OCI-LY1 (cell line): ENCODE data around the gene CLDN20.

Experiments used
- H2AFZ ChIP-seq: fragments of 200-600 bp; sonication (generic), shearing (Covaris generic); 2 replicates; pipeline ENCODE4 v1.6.0; 2014; ENCODE audit warnings: antibody characterized with exemption, mild to moderate bottlenecking, low read length
- H3F3A ChIP-seq: fragments of 200-600 bp; sonication (generic), shearing (Covaris generic); 2 replicates; pipeline ENCODE4 v1.6.0; 2014; ENCODE audit warnings: mild to moderate bottlenecking, antibody characterized with exemption, low read length, moderate library complexity; ENCODE audit not compliant: insufficient read depth
- H3K27ac ChIP-seq: fragments of 200-600 bp; sonication (generic); 2 replicates; pipeline ENCODE4 v1.5.1; 2014; ENCODE audit warnings: low read length, mixed run types, mild to moderate bottlenecking, low read depth; ENCODE audit not compliant: poor library complexity, severe bottlenecking
- H3K27me3 ChIP-seq: fragments of 200-600 bp; sonication (generic); 2 replicates; pipeline ENCODE4 v1.6.0; 2014; ENCODE audit warnings: antibody characterized with exemption, mild to moderate bottlenecking, low read length, moderate library complexity; ENCODE audit not compliant: insufficient read depth
- H3K36me3 ChIP-seq: fragments of 200-600 bp; sonication (generic); 2 replicates; pipeline ENCODE4 v1.6.1; 2014; ENCODE audit warnings: mild to moderate bottlenecking, antibody characterized with exemption, low read length, moderate library complexity, mixed read lengths; ENCODE audit not compliant: insufficient read depth
- H3K4me1 ChIP-seq: fragments of 200-600 bp; sonication (generic); 2 replicates; pipeline ENCODE4 v1.5.1; 2014; ENCODE audit warnings: mild to moderate bottlenecking, low read length, moderate library complexity; ENCODE audit not compliant: insufficient read depth, severe bottlenecking
- H3K4me2 ChIP-seq: fragments of 200-600 bp; sonication (generic), shearing (Covaris generic); 2 replicates; pipeline ENCODE4 v1.6.1; 2014; ENCODE audit warnings: low read length
- H3K4me3 ChIP-seq: fragments of 200-600 bp; sonication (generic); 2 replicates; pipeline ENCODE4 v1.5.1; 2014; ENCODE audit warnings: low read length, low read depth, mild to moderate bottlenecking, mixed read lengths; ENCODE audit not compliant: poor library complexity, severe bottlenecking
- H3K79me2 ChIP-seq: fragments of 200-600 bp; shearing (Covaris generic); 2 replicates; pipeline ENCODE4 v1.6.1; 2016; ENCODE audit warnings: mixed run types, low read length, mixed read lengths; ENCODE audit not compliant: insufficient read depth
- H3K9ac ChIP-seq: fragments of 200-600 bp; sonication (generic), shearing (Covaris generic); 2 replicates; pipeline ENCODE4 v1.6.1; 2014; ENCODE audit warnings: mild to moderate bottlenecking, low read length, mixed read lengths
- H3K9me2 ChIP-seq: fragments of 200-600 bp; sonication (generic), shearing (Covaris generic); 2 replicates; pipeline ENCODE4 v1.6.1; 2014; ENCODE audit warnings: low read depth, mild to moderate bottlenecking, low read length, mixed read lengths
- H3K9me3 ChIP-seq: fragments of 200-600 bp; shearing (Covaris generic); 2 replicates; pipeline ENCODE4 v1.6.1; 2014; ENCODE audit warnings: low read length, mixed read lengths
- H4K20me1 ChIP-seq: fragments of 200-600 bp; sonication (generic), shearing (Covaris generic); 2 replicates; pipeline ENCODE4 v1.6.0; 2016; ENCODE audit warnings: mild to moderate bottlenecking, low read length; ENCODE audit not compliant: insufficient read depth
- EZH2 ChIP-seq: fragments of 200-600 bp; sonication (generic), shearing (Covaris generic); IDR thresholded peaks from 2 replicates; pipeline ENCODE4 v1.8.0; 2017; ENCODE audit warnings: borderline replicate concordance, mixed run types, mild to moderate bottlenecking, antibody characterized with exemption, low read length, moderate library complexity, mixed read lengths
- TF ChIP-seq, protein P1 (sequence below): fragments of 200-600 bp; sonication (generic), shearing (Covaris generic); IDR thresholded peaks from 2 replicates; pipeline ENCODE4 v1.5.1; 2017; ENCODE audit warnings: mild to moderate bottlenecking, antibody characterized with exemption, low read length, moderate library complexity, mixed read lengths

The CLDN20 gene

GRCh38 chr6:155234167-155234566 is 29.6 kb upstream of the CLDN20 start:
- H4K20me1 ChIP-seq: no peaks in the 10 kb centered on the region
- no peak overlapping the region for H3K4me3 ChIP-seq
- no peak overlapping the region for H3K9ac ChIP-seq
- no peaks in the 10 kb centered on the region for H3K4me1 ChIP-seq
- H3F3A ChIP-seq: no peaks in the 10 kb centered on the region
- TF ChIP-seq, protein P1, sequence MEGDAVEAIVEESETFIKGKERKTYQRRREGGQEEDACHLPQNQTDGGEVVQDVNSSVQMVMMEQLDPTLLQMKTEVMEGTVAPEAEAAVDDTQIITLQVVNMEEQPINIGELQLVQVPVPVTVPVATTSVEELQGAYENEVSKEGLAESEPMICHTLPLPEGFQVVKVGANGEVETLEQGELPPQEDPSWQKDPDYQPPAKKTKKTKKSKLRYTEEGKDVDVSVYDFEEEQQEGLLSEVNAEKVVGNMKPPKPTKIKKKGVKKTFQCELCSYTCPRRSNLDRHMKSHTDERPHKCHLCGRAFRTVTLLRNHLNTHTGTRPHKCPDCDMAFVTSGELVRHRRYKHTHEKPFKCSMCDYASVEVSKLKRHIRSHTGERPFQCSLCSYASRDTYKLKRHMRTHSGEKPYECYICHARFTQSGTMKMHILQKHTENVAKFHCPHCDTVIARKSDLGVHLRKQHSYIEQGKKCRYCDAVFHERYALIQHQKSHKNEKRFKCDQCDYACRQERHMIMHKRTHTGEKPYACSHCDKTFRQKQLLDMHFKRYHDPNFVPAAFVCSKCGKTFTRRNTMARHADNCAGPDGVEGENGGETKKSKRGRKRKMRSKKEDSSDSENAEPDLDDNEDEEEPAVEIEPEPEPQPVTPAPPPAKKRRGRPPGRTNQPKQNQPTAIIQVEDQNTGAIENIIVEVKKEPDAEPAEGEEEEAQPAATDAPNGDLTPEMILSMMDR: no peak
- no peak for TF ChIP-seq EZH2
- H3K36me3 ChIP-seq: no peaks in the 10 kb centered on the region
- no peak overlapping the region for H3K27ac ChIP-seq
- H3K27me3 ChIP-seq: no peaks in the 10 kb centered on the region
- no peaks in the 10 kb centered on the region for H3K9me2 ChIP-seq
- no peaks in the 10 kb centered on the region; the same call in 1 of the 2 replicates for H3K9me3 ChIP-seq
- no peaks in the 10 kb centered on the region for H3K79me2 ChIP-seq
- H3K4me2 ChIP-seq: no peak overlapping the region
- H2AFZ ChIP-seq: no peak overlapping the region

DNA sequence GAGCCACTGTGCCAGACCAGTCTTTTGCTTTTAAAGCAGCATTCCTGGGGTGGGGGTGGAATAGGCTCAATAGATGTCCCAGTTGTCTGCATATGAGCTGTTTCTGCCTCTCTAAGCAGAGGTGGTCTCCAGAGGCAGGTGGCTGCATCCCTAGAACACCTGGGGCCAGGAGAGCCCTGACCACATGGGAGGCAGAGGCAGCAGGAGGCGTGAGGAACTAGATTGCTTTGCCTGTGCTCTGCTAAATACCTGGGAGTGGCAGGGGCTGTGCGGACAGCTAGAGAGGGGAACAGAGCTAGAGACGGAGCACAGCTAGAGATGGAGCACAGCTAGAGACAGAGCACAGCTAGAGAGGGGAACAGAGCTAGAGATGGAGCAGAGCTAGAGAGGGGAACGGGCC is 29.1 kb upstream of the CLDN20 start:
- Histone ChIP-seq H3K9me2 (no peaks in the 10 kb centered on the region), H3K4me3 (no peak overlapping the region), H3K27me3 (no peaks in the 10 kb centered on the region), H3K27ac (no peak overlapping the region), H3K9me3 (no peaks in the 10 kb centered on the region; the same call in 1 of the 2 replicates), H3K36me3 (no peaks in the 10 kb centered on the region), H4K20me1 (no peaks in the 10 kb centered on the region), H2AFZ (no peak overlapping the region), H3K4me2 (no peak overlapping the region), H3K9ac (no peak overlapping the region), H3K4me1 (no peaks in the 10 kb centered on the region), H3K79me2 (no peaks in the 10 kb centered on the region), H3F3A (no peaks in the 10 kb centered on the region)
- TF ChIP-seq, protein P1: no peak
- TF ChIP-seq EZH2: no peak

GRCh38 chr6:155235087-155235486 is 28.7 kb upstream of the CLDN20 start:
- H2AFZ ChIP-seq: no peak overlapping the region
- no peaks in the 10 kb centered on the region for H3F3A ChIP-seq
- H3K4me2 ChIP-seq: no peak overlapping the region
- TF ChIP-seq, protein P1: no peak
- H4K20me1 ChIP-seq: no peaks in the 10 kb centered on the region
- H3K9ac ChIP-seq: no peak overlapping the region
- H3K9me2 ChIP-seq: no peaks in the 10 kb centered on the region
- no peaks in the 10 kb centered on the region for H3K4me1 ChIP-seq
- no peak overlapping the region for H3K27ac ChIP-seq
- H3K9me3 ChIP-seq: no peaks in the 10 kb centered on the region; the same call in 1 of the 2 replicates
- no peaks in the 10 kb centered on the region for H3K27me3 ChIP-seq
- H3K36me3 ChIP-seq: no peaks in the 10 kb centered on the region
- H3K79me2 ChIP-seq: no peaks in the 10 kb centered on the region
- H3K4me3 ChIP-seq: no peak overlapping the region
